ENCODE data around the gene TMEM218.

TMEM218 gene

DNA sequence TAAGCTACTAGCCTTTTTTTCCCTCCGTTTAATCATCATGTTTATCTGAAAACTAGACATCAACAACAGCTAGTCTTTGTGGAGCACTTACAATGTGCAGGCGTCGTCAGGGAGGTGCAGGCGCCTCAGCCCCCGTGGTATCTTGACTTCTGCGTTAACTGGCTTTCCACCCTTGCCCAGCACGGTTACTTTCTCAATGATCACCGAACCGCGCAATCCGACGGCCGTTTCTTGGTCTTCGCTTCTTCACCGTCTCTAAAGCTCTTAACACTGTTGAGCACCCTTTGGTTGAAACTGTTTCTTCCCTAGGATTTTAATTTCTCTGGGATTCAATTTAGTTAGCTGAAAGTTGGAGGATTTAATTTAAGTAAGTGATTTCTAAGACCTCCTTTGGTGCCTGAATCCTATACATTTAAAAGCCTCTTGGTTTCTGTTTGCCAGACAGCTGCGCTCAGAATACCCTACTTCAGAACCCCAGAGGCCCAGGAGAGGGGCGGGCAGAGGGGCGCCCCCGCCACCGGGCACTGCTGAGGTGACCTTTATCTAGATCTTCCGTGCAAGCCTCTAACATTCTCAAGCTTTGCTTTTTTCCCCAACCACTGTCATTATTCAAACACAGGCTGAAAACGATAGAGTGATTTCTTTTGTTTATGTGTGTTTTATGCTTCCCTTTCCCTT, 18.0 kb upstream of the TMEM218 start:
- DNase-seq (ENCODE audit: low read depth) = no peak

DNA sequence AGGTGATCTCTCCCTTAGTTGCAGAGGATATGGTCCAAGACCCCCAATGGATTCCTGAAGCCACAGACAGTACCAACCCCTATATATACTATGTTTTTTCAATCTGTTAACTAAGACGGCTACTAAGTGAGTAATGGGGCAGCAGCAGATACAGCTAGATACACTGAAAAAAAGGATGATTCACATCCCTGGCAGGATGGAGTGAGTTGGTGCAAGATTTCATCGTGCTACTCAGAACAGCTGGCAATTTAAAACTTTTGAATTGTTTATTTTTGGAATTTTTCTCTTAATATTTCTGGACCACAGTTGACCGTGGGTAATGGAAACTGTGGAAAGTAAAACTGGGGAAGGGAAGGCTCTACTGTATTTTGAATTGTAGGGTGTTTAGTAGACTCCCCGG, 17.0 kb upstream of the TMEM218 start:
- no peak for DNase-seq (ENCODE audit: low read depth)

DNA sequence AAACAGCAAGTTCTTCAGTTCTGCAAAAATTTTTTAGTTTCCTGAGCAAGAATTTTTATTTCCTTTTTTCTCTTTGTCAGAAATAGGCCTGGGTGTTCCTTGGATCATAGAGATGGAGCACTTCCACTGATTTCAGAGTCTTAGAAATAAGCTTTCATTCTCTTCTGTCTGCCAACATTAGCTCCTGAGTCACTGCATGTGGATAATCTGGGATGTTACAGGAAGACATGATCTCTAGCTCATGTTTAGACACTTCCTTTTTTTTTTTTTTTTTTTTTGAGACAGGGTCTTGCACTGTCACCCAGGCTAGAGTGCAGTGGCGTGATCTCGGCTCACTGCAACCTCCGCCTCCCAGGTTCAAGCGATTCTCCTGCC, 13.2 kb upstream of the TMEM218 start:
- no peak for DNase-seq (ENCODE audit: low read depth)

DNA sequence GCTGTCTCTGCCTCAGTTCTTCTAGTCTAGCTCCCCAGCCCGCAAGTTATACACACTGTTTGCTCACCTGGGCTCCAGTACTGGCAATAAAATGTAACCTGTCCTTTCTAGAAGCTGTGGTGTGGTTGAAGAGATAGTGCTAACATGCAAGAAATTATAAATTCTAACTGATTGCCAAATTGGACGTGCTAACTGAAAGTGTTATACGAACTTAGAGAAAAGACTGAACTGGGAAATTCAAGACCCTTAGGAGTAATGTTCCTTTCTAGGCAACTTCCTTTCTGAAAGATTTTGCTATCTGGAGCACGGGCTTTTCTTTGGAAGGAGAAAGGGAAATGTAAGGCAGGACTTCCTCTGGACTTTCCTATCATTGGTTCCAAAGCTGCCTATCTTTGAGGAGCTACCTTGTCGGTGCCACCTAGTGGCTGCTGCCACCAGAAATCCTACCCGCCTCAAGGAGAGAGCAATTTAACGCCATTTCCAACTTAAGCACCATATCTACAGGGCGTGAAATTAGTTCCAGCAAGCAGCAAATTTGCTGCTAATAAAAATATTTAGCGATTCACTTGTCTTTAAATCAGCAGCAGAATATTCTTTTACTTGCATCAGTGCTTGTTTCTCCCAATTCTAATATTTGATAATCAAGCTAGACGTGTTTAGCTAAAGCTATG, 12.7 kb upstream of the TMEM218 start:
- peak; percentile 39 for DNase-seq (ENCODE audit: low read depth)

DNA sequence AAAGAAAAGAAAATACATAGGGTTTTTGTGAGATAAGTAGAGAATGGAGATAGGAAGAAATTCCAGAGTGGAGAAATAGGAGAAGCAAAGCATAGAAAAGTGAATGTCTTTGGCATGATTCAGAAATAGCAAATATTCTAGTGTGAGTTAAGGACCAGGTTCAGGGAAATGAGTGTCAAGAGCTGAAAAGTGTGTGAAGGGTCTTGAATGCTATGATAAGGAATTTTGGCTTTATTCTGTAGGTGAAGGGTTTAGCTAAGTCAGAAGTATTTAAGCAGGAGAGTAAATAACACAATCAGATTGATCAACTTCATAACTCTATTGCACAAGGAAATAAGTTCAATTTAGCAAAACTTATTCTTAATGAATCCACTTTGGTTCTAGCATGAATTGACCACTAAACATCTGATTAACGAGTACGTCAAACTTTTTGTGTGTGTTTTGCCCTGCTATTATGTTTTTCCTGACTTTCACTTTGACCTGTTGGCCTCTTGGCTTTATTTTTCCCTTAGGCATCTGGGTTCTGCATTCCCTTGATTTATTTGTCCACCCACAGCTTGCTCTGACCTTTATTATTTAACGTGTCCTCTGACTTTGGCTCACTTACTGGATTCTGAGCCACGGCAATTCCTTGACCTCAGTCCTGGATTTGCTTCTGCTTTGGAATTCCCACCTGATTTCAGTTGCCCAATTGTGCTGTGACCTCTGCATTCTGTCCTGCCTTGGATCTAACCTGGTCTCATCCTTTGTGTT, 11.9 kb upstream of the TMEM218 start:
- no peak for DNase-seq (ENCODE audit: low read depth)

DNA sequence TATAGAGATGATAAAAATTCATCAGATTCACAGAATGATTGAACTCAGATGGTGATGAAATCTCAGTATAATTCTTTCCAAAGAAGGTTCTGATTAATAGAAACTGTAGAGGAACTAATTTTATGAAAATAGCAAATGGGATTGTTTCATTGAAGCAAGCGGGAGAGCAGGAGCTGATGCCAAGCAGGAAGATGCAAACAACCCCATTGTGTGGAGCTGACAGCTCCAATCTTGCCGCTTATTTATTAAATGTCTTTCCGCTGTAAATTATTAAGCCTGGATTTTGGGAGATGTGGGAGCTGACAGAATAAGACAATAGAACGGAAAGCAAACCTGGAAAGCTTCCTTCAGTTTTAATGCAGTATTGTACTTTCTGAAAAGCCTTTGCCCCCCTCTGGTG, 6.0 kb upstream of the TMEM218 start:
- DNase-seq (ENCODE audit: low read depth) = no peak

DNA sequence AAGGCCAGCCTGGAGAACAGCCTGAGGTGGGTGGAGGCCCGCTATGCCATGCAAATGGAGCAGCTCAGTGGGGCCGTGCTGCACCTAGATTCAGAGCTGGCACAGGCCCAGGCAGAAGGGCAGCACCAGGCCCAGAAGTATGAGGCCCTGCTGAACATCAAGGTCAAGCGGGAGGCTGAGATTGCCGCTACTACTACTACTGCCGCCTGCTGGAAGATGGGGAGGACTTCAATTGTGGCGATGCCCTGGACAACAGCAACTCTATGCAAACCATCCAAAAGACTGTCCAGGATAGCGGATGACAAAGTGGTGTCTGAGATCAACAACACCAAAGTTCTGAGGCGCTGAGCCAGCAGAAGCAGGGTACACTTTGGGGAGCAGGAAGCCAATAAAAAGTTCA, 3.1 kb upstream of the TMEM218 start:
- DNase-seq (ENCODE audit: low read depth) = no peak

DNA sequence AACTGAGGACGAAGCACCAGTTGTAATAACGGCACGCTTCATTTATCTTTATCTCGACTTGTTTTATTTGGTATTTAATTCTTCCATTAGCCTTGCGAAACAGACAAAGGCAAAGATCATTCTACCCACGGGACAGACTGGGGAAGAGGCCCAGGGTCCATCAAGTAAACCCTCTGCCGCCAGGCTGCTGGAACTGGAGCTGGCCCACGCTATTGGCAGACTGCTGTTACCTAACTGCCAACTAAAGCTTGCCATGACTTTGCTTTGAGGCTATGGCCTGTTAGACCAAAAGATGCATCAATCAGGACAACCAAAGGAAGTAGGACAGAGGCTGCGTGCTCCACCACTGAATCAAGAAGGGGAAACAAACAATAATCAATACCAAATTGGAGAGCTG, 780 bp upstream of the TMEM218 start:
- DNase-seq (ENCODE audit: low read depth) = no peak

DNA sequence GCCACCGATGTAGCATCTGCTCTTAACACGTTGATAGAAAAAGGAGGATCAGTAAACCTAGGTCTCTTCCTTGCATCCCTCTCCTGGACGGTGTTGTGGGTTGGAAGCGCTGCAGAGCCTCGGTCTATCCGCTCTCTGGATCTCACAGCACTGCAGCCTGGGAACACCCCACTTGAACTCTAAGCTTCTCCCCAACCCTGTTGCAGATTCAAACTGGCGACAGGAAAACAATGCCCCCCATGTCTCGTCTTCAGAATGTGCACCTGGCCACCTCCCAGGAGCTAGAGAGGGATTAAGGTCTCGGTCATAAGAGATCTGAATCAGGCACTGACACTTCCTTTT, 454 bp downstream of the TMEM218 start:
- no peak for DNase-seq (ENCODE audit: low read depth)

DNA sequence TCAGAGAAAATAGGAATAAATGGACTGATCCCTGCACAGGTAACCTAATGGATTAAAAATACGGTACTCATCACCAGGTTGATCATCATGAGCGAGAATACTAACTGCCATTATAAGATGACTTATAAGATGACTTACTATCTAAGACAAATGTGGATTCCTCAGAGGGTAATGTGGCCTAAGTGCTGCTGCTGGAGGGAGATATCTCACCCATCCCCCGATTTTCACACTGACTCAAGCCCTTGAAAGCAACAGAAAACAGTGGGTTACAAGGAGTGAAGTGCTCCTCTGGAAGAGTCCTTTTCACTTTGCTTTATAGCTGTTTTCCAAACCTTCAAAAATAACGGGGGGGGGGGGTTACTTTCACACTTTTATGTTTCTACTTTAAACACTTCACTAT, 920 bp downstream of the TMEM218 start:
- DNase-seq (ENCODE audit: low read depth) = no peak

DNA sequence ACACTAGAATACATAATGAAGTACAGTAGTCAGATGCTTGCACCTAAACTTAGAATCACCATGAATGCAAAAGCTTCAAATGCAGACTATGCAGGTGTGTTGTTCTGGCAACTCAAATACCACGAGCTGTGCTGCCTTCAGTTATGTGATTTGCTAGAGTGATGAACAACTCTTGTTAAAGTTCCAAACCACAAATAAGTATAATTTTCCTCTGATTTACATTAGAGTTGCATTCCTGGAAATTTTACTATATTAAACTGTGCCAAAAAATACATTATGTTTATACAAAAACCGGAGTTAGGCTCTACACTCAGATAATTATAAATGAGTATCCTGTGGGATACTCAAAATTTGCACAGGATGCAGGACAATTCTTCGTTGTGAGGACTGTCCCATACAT, 3.0 kb downstream of the TMEM218 start:
- DNase-seq (ENCODE audit: low read depth) = no peak

DNA sequence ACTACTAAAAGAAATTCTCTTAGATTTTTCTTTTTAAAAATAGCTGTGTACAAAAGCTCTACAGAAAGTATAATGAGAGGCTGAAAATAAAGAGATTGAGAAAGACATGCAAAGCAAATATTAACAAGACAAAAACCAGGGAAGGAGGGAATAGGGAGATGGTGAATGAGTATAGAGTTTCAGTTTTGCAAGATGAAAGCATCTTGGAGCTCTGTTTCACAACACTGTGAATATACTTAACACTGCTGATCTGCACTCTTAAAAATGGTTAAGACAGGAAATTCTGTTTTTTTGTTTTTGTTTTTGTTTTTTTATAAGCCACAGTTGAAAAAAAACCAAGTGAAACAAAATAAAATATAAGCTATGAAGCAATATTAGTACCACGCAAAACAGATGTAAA, 5.5 kb downstream of the TMEM218 start:
- DNase-seq (ENCODE audit: low read depth) = no peak

DNA sequence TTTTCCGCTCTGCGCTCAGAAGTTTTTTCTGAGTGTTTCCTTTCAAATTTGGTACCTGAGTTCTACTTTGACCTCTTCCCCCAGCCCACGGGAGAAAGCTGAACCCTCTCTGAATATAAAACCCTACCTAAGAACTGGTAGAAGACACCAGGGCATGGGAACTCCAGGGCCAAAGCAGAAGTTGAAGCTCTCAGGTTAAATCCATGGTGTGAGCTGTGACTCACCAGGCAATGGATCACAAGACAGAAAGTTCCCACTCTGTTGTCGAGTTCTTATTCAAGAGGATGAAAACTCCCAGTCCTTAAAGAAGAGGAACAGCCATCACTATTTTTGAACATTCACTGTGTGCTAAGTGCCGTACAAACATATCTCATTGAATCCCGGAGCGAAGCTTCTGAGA, 8.9 kb downstream of the TMEM218 start:
- DNase-seq (ENCODE audit: low read depth) = no peak

DNA sequence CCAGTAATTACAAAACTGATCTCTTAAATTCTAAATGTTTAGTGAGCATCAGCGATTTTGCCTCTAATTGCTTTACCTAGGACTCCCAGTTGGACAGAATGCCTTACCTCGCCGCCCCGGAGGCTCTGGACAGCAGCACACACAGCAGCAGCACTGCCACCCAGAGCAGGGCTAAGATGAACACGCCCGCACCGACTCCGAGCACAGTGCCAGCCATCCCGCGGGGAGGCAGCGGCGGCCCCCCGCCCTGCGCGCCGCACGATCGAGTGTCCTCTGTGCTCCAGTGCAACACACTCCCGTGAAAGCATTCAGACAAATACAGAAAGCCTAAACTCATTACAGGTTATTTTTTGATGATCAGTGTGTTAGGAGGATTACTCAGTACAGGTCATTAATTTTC, 9.4 kb downstream of the TMEM218 start:
- DNase-seq (ENCODE audit: low read depth) = no peak

DNA sequence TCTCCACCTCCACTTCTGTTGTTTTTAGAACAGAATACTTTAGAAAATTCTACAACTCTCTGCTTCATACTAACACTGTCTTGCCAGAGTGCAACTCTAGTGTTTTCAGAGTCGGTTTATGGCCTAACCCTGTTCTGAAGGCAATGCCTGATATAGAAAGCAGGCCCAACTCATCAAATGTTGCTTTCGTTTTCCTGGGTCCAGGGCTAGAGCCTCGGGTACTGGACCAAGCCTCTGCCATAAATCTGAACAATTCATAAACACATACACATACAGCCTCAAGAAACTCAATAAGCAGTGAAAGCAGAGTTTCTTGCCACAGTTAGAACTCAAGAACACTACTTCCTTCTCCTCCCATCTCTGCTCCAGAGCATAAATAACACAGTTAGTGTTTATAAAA, 9.8 kb downstream of the TMEM218 start:
- no peak for DNase-seq (ENCODE audit: low read depth)

DNA sequence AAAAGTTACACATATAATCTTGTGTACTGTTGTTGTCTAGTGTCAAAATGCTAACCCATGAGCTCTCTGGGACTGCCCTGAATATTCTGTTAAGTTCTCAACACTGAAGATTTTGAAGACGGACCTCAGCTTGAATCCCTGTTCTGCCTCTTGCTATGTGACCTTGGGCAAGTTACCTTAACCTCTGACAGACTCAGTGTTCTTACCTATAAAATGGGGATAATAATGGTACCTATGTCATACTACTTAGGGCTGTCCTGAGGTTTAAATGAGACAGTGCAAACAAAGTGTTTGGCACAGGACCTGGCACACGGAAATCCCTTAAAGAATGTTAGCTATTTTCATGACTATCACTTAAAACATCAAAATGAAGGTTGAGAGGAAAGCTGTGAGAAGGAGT, 11.3 kb downstream of the TMEM218 start:
- no peak for DNase-seq (ENCODE audit: low read depth)

DNA sequence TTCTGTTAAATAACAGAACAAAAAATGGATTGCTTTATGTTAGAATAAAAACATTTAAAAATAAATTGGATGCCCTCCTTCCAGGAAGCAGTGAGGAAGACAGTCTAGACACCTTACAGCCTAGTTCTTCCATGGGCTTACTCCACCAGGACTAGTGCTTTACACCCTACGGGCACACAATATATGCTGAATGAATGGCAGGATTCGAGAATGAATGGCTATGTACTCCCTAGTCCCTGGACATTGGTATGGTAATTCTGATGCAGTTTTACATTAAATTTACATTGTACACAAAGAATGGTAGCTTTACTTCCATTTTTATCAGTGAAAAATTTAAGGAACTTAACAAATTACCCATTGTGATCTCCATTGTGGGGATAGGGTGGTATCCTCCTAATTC, 16.7 kb downstream of the TMEM218 start:
- DNase-seq (ENCODE audit: low read depth) = no peak

DNA sequence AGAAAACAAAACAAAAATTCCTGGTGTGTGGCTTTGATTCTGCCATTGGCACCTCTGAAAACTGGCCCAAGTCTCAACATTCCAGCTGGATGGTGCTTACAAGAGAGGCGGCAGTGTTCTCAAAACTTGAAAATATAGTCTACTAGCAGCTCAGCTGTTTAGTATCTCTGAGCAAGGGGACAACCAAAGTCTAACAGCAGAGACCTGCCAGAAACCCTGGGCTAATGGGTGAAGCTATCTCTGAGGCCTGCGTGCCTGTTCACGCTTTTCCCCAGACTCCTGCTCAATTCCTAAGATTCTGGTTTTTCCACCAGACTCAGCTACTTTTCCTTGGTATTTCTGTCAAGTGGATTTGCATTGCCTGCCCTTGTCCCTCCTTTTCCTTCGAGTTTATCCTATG, 17.9 kb downstream of the TMEM218 start:
- DNase-seq (ENCODE audit: low read depth) = no peak

DNA sequence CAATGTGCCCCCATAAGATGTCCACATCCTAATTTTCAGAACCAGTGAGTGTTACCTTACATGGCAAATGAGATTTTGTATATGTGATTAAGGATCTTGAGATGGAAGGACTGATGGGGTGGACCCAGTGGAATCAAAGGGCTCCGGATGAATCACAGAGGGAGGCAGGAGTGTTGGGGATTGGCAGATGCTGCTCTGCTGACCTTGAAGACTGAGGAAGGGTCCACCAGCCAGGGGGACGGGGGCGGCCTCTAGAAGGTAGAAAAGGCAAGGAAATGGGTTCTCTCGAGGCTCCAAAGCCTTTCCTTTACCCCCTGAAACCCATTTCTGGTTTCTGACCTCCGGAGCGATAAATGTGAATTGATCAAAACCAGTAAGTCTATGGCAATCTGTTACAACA, 18.8 kb downstream of the TMEM218 start:
- no peak for DNase-seq (ENCODE audit: low read depth)

DNA sequence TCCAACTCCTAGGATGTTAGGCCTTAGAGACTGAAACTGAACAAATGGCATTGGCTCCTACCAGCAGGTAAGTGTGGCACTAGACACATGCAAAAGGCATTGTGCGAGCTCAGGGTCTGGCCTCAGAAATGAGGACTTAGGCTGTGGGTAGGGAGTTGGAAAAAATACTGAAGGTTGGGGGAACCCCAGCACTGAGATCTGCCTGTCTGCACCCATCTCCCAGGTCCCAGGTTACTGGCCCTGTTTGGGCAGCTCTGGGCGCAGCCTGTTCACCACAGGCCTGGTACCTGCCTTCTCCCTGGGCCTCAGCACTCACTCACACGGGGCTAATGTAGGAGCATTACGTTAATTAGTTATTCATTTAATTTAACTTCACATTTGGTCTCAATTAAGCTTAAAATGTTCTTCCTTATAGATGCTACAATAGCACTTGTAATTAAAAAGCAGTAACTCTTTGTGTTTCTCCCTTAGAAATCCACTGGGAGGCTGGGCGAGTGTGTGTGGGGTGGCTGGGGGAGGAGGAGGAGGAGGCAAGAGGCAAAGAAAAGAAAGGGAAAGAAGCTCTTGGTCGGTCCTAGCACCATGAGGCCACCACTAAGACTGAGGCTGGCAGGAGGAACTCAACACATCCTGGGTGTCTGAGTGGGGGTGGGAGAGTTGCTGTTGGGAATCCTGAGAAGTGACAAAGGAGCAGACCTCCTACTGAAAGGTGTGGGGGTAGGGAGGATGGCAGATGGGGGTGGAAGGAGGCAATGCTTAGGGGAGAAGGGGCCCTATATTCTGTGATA, 19.4 kb downstream of the TMEM218 start:
- DNase-seq (ENCODE audit: low read depth) = no peak

DNA sequence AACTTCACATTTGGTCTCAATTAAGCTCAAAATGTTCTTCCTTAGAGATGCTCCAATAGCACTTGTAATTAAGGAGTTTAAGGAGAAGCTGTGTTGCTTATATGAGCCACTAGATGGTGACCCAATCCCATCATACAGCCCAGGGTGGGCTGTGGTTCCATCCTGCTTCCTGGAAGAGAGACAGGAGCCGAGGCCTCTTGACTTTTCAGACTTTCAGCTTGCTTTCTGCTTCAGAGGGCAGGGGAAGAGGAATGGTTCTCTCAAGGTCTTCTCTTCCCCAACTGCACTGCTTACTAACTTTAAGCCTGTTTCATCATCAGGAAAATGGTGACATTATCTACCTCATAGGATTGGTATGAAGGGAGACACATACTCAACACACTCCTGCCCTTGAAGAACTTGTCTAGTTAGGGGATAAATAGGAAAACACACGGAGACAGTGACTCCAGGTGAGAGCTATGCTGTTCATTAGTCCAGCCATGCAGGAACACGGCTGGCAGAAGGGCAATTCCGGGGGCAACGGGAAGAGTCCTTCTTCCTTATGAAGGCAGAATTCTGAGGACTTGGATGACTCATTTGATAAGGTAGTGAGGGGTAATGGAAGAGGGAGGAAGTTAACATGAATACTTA, 20.1 kb downstream of the TMEM218 start:
- no peak for DNase-seq (ENCODE audit: low read depth)

DNA sequence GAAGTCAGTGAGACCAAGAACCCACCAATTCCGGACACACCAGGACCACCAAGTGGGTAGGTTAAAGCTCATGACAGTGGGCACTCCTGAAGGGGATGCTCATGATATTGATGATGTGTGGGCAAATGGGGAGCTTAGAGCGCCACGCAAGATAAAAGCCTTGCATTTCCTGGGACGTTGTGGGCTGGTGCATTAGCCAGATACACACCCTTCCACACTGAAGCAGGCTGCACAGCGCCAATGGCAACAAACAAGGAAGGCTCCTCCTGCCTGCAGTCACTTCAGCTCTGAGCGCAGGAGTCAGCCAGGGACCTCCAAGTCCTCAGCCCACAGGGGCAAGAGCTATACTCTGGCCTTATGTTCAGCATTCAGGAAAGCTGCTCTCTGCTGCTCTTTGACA, 20.6 kb downstream of the TMEM218 start:
- DNase-seq (ENCODE audit: low read depth) = no peak
